Ecto neural progenitor cell (in vitro differentiated cells): ENCODE data around the gene CDK16.

Experiments
- DNase-seq: peaks from one replicate; pipeline ENCODE4 v3.0.0-alpha.2; 2018; ENCODE audit warnings: low spot score

Gene CDK16

GRCh38 chrX:47218280-47218919 is at the start of gene CDK16:
Gene CDK16, plus strand, starts transcription at chrX:47218681. Its CDS starts 4,877 bp downstream, at chrX:47223558.
- peak; percentile 92 for DNase-seq

- DNase-seq, result no peak
Measured at GRCh38 chrX:47169273-47169672, 49.2 kb upstream of the CDK16 start.

GRCh38 chrX:47169726-47170515 is 48.6 kb upstream of the CDK16 start:
- DNase-seq, result no peak

GRCh38 chrX:47170861-47171692 is 47.4 kb upstream of the CDK16 start:
- DNase-seq, result no peak

- DNase-seq, result no peak
Measured at GRCh38 chrX:47171996-47172395, 46.5 kb upstream of the CDK16 start.

- no peak for DNase-seq
Measured at GRCh38 chrX:47172549-47172948, 45.9 kb upstream of the CDK16 start.

- DNase-seq, result no peak
Measured at GRCh38 chrX:47172971-47173792, 45.3 kb upstream of the CDK16 start.

GRCh38 chrX:47174376-47174775 is 44.1 kb upstream of the CDK16 start:
- no peak for DNase-seq

- DNase-seq, result no peak
Measured at GRCh38 chrX:47174846-47175587, 43.5 kb upstream of the CDK16 start.

- no peak for DNase-seq
Measured at GRCh38 chrX:47175588-47175980, 42.9 kb upstream of the CDK16 start.

GRCh38 chrX:47176101-47176740 is 42.3 kb upstream of the CDK16 start:
- no peak for DNase-seq

- no peak for DNase-seq
Measured at GRCh38 chrX:47177079-47177478, 41.4 kb upstream of the CDK16 start.

- DNase-seq, result no peak
Measured at GRCh38 chrX:47178337-47178736, 40.1 kb upstream of the CDK16 start.

- no peak for DNase-seq
Measured at GRCh38 chrX:47179221-47179927, 39.1 kb upstream of the CDK16 start.

GRCh38 chrX:47179928-47180255 is 38.6 kb upstream of the CDK16 start:
- no peak for DNase-seq

GRCh38 chrX:47180346-47180745 is 38.1 kb upstream of the CDK16 start:
- DNase-seq, result no peak

GRCh38 chrX:47181301-47181700 is 37.2 kb upstream of the CDK16 start:
- DNase-seq, result no peak

- no peak for DNase-seq
Measured at GRCh38 chrX:47182106-47182700, 36.3 kb upstream of the CDK16 start.

- DNase-seq, result no peak
Measured at GRCh38 chrX:47184486-47184885, 34.0 kb upstream of the CDK16 start.

GRCh38 chrX:47185241-47185640 is 33.2 kb upstream of the CDK16 start:
- no peak for DNase-seq
